ENCODE results near the gene KIF26B.

The KIF26B gene

GRCh38 chr1:245153081-245153551, 1.7 kb upstream of the KIF26B start:
- TF ChIP-seq CTCF (conservative IDR thresholded peaks at IDR 0.05; ENCODE audit: low read length): peak; percentile 72
- H3K4me3 ChIP-seq (ENCODE audit: low read length): peak overlapping the region; percentile 81
- peak; percentile 76 for DNase-seq (ENCODE audit: low read depth)

DNA sequence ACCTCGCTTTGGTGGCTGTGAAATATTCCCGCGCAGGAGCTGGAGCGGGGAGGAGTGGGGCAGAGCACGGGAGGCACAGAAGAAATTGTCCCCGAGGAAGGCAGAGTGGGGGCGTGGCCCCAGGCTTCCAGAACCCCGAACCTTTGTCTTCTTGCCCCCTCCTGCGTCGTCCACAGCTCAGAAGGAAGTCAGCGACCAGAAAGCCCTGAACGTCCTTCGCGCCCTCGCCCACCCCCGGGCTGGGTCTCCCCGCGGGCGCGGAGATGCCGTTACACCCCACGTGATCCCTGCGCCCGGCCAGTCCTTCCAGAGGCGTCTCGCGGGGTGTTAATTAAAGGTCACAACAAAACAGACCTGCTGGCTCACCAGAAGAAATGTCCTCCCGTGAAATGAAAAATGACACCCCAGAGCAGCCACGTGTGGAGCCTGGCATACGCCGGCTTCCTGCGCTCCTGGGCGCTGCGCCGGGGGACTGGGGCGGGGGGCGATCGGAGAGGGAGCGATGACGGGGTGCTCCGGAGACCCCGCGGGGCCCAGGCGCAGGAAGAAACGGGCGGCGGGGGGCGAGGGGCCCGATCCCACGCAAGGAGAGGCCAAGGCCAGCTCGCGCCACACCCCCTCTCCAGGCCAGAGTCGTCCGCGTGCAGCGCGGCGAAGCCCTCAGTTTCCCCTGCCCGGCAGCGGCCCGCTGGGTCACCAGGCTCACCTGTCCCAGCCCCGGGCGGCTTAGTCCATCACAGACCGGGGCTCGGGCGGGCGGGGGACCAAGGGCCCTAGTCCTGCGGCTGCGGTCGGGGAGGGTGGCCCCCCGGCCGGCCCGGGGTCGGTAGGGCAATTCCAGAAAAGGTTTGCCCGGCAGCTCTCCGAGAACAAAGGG, 995 bp upstream of the KIF26B start:
- H3K4me3 ChIP-seq (ENCODE audit: low read length): peak overlapping the region; percentile 81
- DNase-seq (ENCODE audit: low read depth): no peak
- TF ChIP-seq CTCF (conservative IDR thresholded peaks at IDR 0.05; ENCODE audit: low read length): no peak

DNA sequence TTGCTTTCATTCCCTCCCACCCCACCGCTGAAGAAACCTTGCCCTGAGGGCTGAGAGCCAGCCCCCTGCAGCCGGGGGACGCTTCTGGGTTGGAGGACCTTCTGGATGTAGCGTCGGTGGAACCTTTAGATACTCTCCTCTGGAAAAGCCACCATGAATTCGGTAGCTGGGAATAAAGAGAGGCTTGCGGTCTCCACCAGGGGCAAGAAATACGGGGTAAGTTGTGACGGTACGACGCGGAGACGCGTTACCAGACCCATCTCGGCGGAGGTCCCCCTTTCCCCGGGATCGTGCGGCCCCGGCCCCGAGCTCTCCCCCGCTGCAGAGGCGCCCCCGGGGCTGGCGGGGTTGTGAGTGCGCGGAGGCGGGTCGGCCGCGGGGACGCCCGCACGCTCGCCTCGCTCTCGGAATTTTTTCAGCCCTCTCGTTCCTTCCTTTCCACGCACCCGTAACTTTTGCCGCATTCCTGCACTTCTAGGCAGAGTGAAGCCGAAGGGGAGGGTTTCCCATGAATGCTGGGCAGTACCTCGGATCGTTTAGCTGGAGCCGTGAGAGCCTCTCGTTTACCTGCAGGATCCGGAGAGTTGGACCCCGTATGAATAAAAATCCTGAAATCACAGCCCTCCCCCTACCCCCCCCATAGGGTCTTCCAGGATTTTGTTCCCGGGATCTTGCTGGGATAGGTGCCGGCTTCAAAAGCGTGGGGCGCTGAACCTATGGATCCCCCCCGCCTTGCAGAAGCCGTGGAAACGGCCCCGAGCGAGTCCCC, 671 bp downstream of the KIF26B start:
- DNase-seq (ENCODE audit: low read depth): peak; percentile 18
- TF ChIP-seq CTCF (conservative IDR thresholded peaks at IDR 0.05; ENCODE audit: low read length): no peak; the same call in 1 of the 2 replicates

GRCh38 chr1:245156041-245156735, 1.4 kb downstream of the KIF26B start:
- H3K4me3 ChIP-seq (ENCODE audit: low read length): peak overlapping the region; percentile 81
- DNase-seq (ENCODE audit: low read depth): peak; percentile 75
- peak; percentile 64 for TF ChIP-seq CTCF (conservative IDR thresholded peaks at IDR 0.05; ENCODE audit: low read length)

More for the DNA sequence above, 671 bp downstream of the KIF26B start:
- peak overlapping the region; percentile 81 for H3K4me3 ChIP-seq (ENCODE audit: low read length)

GRCh38 chr1:245156736-245157505, 2.1 kb downstream of the KIF26B start:
- TF ChIP-seq CTCF (conservative IDR thresholded peaks at IDR 0.05; ENCODE audit: low read length): no peak

DNA sequence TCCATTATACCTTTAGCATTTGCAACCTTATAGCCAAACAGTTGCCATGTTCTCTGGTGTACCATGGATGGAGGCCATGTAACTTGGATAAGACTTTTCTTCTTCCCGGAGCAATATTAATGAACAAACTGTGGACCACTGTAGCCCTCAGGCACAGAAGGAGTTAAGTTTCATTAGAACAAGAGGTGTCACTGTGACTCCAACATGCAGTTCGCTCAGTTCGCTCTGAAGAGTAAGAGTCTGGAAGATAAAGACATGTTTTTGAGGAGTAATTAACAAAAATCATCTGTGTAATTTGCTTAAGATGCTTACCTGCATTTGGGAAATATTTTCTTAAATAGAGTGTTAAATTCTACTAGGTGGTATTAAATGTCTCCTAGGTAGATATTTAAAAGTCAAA, 4.1 kb downstream of the KIF26B start:
- H3K4me3 ChIP-seq (ENCODE audit: low read length): no peak overlapping the region
- TF ChIP-seq CTCF (conservative IDR thresholded peaks at IDR 0.05; ENCODE audit: low read length): no peak

More at GRCh38 chr1:245156736-245157505, 2.1 kb downstream of the KIF26B start:
- peak overlapping the region; percentile 81 for H3K4me3 ChIP-seq (ENCODE audit: low read length)
- DNase-seq (ENCODE audit: low read depth): peak; percentile 31

More for the DNA sequence above, 4.1 kb downstream of the KIF26B start:
- no peak for DNase-seq (ENCODE audit: low read depth)

All from AG10803 (cell line).